Epithelial cell of proximal tubule (primary cell): ENCODE results near the gene NEFH. TPM values are rescaled to one million over a fixed set of nuclear protein-coding genes. Genes with fewer than 3 reads are reported as not detected.
"Not testable (repeated sequence)": the region's sequence is repeated elsewhere in the genome, so short reads cannot be mapped to it uniquely, and the experiment has no call there.

Experiments used
- DNase-seq: peaks from one replicate; pipeline ENCODE4 v3.0.0-alpha.2; 2011; ENCODE audit warnings: low read depth
- H3K4me3 ChIP-seq: 2 replicates; pipeline ENCODE4 v1.5.1; 2011; ENCODE audit warnings: low read depth, mild to moderate bottlenecking, low read length
- total RNA-seq: library from RNA; depleted of rRNA; stranded (reverse); fragments of >200 nt; gene quantifications from 2 replicates; pipeline ENCODE4 v1.2.3, GENCODE V29; 2015
- TF ChIP-seq, protein P1 (sequence below): conservative IDR thresholded peaks from 2 replicates; pipeline ENCODE4 v1.5.1; 2012; ENCODE audit warnings: low read depth, mild to moderate bottlenecking, low read length

NEFH gene
- total RNA-seq, 1 donor from 2014 or later, result 3.4 TPM

DNA sequence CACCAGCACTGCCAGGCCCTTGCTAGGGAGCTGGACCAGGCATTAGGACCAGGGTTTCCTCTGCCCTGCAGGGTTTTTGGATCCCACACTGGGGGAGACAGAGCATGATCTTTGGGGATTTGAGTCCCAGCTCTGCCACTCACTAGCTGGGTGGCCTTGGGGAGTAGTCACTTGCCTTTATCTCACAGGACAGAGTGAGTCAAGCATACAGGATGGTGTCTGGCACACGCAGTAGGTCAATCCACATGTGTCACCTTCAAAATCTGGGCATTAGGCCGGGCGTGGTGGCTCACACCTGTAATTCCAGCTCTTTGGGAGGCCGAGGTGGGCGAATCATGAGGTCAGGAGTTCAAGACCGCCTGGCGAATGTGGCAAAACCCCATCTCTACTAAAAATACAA is 2.7 kb downstream of the NEFH start:
- DNase-seq, result no peak
- H3K4me3 ChIP-seq, result no peak overlapping the region
- TF ChIP-seq, protein P1, sequence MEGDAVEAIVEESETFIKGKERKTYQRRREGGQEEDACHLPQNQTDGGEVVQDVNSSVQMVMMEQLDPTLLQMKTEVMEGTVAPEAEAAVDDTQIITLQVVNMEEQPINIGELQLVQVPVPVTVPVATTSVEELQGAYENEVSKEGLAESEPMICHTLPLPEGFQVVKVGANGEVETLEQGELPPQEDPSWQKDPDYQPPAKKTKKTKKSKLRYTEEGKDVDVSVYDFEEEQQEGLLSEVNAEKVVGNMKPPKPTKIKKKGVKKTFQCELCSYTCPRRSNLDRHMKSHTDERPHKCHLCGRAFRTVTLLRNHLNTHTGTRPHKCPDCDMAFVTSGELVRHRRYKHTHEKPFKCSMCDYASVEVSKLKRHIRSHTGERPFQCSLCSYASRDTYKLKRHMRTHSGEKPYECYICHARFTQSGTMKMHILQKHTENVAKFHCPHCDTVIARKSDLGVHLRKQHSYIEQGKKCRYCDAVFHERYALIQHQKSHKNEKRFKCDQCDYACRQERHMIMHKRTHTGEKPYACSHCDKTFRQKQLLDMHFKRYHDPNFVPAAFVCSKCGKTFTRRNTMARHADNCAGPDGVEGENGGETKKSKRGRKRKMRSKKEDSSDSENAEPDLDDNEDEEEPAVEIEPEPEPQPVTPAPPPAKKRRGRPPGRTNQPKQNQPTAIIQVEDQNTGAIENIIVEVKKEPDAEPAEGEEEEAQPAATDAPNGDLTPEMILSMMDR, result no peak

DNA sequence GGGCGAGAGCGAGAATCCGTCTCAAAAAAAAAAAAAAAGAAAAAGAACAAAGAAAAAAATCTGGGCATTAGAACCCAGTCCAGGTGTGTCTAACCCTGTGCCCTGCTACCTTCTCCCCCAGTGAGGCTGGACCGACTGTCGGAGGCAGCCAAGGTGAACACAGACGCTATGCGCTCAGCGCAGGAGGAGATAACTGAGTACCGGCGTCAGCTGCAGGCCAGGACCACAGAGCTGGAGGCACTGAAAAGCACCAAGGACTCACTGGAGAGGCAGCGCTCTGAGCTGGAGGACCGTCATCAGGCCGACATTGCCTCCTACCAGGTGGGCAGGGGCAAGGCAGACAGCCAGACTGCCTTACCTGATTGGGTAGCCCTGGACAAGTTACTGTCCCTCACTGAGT is 3.2 kb downstream of the NEFH start:
- no peak for DNase-seq

DNA sequence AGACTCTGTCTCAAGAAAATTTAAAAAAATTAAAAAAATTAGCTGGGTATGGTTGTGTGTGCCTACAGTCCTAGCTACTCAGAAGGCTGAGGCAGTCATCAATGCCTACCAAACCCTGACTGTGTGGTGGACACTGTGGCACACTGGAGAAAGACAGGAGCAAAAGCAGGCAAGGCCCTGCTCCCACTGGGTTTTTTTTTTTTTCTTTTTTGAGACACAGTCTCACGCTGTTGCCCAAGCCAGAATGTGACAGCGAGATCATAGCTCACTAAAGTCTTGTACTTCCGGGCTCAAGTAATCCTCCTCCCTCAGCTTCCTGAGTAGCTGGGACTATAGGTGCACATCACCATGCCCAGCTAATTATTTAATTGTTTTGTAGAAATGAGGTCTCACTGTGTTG is 4.6 kb downstream of the NEFH start:
- no peak overlapping the region for H3K4me3 ChIP-seq
- no peak for DNase-seq
- TF ChIP-seq, protein P1, result no peak

More for the DNA sequence above, 3.2 kb downstream of the NEFH start:
- TF ChIP-seq, protein P1, result no peak
- H3K4me3 ChIP-seq, result no peak overlapping the region

DNA sequence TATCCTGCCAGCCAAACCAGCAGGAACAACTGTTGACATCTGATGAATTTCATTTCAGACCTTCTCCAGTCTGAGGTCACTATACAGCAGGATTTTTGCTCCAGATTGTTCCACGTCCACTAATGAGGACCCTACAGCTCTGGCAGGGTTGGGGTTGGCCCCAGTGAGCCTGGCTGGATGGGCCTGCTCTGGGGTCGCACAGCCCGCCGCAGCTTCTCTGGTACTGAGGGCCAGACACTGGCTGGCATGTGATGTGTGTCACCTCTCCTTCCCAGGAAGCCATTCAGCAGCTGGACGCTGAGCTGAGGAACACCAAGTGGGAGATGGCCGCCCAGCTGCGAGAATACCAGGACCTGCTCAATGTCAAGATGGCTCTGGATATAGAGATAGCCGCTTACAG is 5.4 kb downstream of the NEFH start:
- no peak overlapping the region for H3K4me3 ChIP-seq
- DNase-seq, result no peak
- TF ChIP-seq, protein P1, result no peak

DNA sequence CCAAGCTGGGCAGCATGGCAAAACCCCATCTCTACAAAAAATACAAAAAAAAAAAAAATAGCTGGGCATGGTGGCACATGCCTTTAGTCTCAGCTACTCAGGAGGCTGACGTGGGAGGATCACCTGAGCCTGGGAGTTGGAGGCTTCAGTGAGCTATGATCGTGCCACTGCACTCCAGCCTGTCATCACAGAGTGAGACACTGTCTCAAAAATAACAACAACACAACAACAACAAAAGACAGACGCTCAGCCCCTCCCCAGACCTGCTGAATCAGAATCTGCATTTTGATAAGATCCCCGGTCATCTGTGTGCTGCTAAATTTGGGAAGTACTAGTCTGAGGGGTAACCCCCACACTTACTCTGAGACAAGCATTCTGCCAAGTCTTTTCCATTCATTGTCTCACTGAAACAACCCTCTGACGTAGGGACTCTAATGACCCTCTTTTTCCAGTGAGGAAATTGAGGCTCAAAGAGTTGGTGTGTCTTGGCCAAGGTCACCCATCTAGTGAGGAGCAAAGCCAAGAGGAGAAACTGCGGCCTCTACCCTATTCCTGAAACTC is 7.5 kb downstream of the NEFH start:
- H3K4me3 ChIP-seq, result no peak overlapping the region
- no peak for DNase-seq
- TF ChIP-seq, protein P1, result no peak

DNA sequence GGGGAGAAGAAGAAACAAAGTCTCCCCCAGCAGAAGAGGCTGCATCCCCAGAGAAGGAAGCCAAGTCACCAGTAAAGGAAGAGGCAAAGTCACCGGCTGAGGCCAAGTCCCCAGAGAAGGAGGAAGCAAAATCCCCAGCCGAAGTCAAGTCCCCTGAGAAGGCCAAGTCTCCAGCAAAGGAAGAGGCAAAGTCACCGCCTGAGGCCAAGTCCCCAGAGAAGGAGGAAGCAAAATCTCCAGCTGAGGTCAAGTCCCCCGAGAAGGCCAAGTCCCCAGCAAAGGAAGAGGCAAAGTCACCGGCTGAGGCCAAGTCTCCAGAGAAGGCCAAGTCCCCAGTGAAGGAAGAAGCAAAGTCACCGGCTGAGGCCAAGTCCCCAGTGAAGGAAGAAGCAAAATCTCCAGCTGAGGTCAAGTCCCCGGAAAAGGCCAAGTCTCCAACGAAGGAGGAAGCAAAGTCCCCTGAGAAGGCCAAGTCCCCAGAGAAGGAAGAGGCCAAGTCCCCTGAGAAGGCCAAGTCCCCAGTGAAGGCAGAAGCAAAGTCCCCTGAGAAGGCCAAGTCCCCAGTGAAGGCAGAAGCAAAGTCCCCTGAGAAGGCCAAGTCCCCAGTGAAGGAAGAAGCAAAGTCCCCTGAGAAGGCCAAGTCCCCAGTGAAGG is 9.2 kb downstream of the NEFH start:
- not testable (repeated sequence) for DNase-seq, H3K4me3 ChIP-seq

DNA sequence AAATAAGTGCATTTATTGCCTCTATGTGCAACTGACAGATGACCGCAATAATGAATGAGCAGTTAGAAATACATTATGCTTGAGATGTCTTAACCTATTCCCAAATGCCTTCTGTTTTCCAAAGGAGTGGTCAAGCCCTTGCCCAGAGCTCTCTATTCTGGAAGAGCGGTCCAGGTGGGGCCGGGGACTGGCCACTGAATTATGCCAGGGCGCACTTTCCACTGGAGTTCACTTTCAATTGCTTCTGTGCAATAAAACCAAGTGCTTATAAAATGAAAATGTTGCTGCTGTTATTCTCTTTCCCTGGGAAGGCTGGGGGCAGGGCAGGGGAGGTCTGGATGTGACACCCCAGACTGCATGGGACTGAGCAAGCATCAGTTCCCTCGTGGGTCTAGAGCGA is 11.0 kb downstream of the NEFH start:
- TF ChIP-seq, protein P1, result no peak
- no peak for DNase-seq
- H3K4me3 ChIP-seq, result no peak overlapping the region
